Bone marrow (tissue), 2 donors: ENCODE results near the gene STIM1.
"Not testable (repeated sequence)": the region's sequence is repeated elsewhere in the genome, so short reads cannot be mapped to it uniquely, and the experiment has no call there.

ENCODE experiments used
- DNase-seq, 2 donors: peaks; one replicate each; lab custom pipeline; 2025; lab: John Stamatoyannopoulos, UW

Gene STIM1

DNA sequence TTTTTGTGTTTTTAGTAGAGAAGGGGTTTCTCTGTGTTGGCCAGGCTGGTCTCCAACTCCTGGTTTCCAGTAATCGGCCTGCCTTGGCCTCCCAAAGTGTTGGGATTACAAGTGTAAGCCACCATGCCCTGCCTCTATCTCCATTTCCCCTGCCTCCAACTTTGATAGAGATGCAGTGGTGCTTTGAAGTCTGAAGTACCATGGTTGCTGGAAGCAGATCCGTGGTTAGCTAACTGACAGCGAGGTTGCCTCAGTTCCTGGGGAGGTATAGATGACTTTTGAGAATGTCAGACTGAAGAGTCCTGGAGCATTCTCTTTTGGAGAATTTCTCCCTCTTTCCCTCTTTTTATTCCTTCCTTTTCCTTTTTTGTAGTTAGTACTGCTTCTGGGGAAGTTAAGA lies 127.6 kb downstream of the STIM1 start:
- no peak for DNase-seq

DNA sequence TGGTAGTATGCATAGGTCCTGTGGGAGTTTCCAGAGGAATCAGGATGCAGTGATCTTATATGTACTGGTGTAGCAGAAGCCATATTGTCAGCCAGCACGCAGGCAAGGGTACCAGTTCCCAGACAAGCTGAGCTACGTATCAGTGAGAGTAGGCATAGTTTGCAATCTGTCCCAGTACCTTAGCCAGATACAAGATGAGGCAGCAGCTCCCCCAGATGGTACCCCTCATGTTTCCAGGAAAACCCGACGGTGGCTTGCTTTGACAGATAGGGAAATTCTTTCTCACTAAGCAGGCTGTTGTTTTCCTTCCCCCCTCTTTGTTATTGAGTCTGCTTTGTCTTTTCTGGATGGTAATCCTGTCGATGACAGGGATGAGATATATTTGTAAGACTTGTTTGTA lies 129.4 kb downstream of the STIM1 start:
- DNase-seq = peak in 1 of 2 donors; percentile 72

DNA sequence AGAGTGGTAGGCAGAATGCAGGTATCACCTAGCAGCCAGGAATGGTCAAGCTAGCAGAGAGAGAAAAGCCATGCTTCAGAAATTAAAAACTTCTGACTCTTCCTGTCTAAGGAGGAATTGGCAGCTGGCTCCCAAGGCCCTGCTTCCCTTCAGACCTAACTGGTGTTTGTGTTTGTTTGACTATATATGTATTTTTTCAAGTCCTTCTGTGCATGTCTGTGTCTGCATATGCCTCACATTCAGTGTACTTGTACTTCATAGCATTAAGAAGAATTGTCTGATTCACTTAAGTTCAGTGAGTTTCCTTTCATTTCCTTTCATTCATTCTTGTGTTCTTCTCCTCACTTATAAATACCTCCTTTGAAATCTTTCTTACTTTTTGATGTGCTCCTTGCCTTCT lies 130.2 kb downstream of the STIM1 start:
- no peak for DNase-seq

- DNase-seq = no peak
Observed at GRCh38 chr11:3986301-3986700, 130.8 kb downstream of the STIM1 start.

DNA sequence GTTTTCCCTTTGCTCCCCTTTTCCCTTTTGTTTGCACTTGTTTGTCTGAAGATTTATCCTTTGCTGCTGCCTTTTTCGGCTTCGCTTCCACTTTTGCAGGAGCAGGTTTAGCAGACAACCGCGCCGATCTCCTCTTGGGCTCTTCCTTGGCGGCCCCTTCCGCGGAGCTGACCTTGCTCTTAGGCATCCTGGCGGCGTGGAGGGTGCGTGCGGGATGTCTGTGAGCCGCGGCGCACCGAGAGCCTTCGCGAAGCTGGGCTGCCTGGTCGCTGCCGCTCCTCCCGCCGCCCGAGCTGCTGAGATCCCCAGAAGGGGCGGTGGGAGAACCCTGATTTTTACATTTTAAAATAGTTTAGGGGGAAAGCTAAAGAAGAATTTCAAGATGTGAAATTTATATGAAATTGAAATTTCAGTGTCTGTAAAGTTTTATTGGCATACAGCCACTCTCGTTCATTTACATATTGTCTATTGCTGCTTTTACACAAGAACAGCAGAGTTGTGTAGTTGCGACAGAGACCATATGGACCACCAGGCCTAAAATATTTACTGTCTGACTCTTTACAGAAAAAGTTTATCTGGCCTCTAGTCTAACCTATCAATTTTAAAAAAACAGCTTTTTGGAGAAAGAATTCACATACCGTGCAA lies 133.9 kb downstream of the STIM1 start:
- no peak for DNase-seq

GRCh38 chr11:3989921-3990290 lies 134.4 kb downstream of the STIM1 start:
- DNase-seq = no peak

GRCh38 chr11:3990406-3990805 lies 134.9 kb downstream of the STIM1 start:
- DNase-seq = no peak

DNA sequence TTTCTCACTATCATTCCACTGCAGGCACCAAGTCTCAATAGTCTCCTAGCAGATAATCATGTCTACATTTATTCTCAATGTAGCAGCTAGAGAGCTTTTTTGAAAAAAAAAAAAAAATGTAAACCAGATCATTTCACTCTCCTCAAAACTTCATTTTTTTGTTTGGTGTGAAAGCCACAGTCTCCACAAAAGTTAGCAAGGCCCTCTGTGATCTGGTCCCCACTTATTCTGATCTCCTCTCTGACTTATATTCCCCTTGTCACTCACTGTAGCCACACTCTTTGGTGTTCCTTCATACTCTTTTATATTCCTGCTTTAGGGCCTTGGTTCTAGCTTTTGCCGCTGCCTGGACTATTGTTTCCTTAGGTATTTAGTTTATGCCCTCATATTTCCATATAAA lies 137.5 kb downstream of the STIM1 start:
- no peak for DNase-seq

DNA sequence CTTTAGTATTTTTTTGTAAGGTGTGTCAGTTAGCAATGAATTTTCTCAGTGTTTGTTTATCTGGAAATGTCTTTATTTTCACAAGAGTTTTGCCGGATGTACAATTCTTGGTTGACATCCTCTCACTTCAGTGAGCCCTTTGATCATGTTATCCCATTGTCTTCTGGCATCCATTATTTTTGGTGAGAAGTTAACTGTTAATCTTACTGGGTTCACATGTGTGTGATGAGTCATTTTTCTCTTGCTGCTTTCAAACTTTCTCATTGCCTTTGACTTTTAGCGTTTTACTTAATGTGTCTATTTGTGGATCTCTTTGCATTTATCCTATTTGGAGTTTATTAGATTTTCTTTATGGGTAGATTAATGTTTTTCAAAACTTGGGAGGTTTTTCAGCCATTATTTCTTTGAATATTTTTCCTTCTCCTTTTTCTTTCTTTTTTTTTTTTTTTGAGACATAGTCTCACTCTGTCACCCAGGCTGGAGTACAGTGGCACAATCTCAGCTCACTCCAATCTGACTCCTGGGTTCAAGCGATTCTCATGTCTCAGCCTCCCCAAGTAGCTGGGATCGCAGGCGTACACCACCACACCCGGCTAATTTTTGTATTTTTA lies 138.7 kb downstream of the STIM1 start:
- DNase-seq = no peak

DNA sequence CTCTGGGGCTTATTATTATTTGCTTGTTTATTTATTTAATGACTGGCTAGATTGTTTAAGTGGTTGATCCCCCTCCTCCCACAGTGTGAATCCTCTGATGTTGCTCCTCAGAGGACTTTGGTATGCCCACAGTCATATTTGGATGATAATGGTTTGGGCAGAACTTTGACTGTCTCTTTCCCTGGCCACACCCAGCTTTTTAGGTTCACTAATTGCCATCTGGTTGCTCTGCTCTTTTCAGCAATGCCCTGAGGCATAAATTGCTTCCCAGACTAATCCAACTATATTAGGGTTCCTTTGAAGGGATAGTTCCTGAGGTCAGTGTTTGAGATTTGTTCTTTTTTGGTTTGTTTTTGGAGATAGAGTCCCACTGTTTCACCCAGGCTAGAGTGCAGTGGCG lies 139.8 kb downstream of the STIM1 start:
- DNase-seq = no peak

- peak in 1 of 2 donors; percentile 84 for DNase-seq
Observed at GRCh38 chr11:3995949-3996554, 140.6 kb downstream of the STIM1 start.

DNA sequence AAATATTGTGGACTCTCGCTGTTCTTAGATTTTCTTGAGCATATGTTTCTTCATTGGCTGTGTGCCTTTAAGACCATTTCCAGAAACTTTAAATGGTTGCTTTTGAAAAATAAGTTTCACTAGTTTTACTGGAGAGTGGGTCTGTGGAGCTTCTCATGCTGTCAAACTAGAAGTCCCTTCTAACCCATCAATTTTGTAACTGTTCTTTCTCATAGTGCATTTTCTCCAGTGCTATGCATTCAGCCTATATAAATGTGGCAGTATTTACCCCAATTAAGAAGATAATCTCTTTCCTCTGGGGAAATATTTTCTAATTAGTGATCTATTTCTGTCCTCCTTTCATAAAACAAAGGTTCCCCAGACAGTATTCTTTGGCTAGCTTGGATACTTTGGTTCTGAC lies 141.2 kb downstream of the STIM1 start:
- DNase-seq = no peak

- not testable (repeated sequence) for DNase-seq
Observed at GRCh38 chr11:4004753-4005152, 149.3 kb downstream of the STIM1 start.

- no peak for DNase-seq
Observed at GRCh38 chr11:4006946-4007680, 151.6 kb downstream of the STIM1 start.

GRCh38 chr11:4008116-4008515 lies 152.7 kb downstream of the STIM1 start:
- DNase-seq = no peak

GRCh38 chr11:4016602-4017001 lies 161.1 kb downstream of the STIM1 start:
- DNase-seq = not testable (repeated sequence)

GRCh38 chr11:4017129-4017528 lies 161.7 kb downstream of the STIM1 start:
- DNase-seq = no peak

DNA sequence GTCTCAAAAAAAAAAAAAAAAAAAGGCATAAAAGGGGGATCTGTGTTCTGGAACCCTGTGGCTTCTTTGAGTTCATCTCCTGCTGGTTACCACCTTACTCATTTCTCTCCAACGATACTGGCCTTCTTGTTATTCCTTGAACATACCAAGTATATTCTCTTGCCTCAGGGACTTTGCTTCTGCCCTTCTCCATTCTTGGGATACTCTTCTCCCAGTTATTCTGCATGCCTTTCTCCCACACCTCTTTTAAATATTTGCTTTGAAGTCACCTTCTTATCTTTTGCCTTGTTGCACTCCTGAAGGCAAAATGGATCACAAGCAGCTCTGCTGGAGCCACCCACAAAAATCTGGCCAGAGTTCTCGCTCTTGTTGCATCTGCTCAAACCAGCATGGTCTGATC lies 163.2 kb downstream of the STIM1 start:
- DNase-seq = no peak

- no peak for DNase-seq
Observed at GRCh38 chr11:4019891-4020290, 164.4 kb downstream of the STIM1 start.

DNA sequence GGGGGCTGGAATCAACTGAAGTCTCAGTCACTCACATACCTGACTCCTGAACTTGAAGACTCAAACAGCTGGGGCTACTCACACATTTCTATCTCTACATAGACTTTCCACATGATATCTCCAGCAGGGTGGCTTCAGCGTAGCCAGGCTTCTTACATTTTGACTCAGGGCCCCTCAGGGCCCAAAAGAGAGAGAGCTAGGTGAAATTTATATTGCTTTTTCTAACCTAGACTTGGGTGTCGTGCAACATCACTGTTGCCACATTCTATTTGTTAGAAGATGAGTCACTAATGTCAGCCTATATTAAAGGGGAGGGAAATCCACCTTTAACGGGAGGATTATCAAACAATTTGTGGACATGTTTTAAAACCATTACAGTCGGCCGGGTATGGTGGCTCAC lies 167.2 kb downstream of the STIM1 start:
- DNase-seq = no peak

GRCh38 chr11:4025248-4025966 lies 169.9 kb downstream of the STIM1 start:
- no peak for DNase-seq

GRCh38 chr11:4025967-4026324 lies 170.5 kb downstream of the STIM1 start:
- DNase-seq = no peak
